ENCODE measurements around the gene UBE2O.

DNA sequence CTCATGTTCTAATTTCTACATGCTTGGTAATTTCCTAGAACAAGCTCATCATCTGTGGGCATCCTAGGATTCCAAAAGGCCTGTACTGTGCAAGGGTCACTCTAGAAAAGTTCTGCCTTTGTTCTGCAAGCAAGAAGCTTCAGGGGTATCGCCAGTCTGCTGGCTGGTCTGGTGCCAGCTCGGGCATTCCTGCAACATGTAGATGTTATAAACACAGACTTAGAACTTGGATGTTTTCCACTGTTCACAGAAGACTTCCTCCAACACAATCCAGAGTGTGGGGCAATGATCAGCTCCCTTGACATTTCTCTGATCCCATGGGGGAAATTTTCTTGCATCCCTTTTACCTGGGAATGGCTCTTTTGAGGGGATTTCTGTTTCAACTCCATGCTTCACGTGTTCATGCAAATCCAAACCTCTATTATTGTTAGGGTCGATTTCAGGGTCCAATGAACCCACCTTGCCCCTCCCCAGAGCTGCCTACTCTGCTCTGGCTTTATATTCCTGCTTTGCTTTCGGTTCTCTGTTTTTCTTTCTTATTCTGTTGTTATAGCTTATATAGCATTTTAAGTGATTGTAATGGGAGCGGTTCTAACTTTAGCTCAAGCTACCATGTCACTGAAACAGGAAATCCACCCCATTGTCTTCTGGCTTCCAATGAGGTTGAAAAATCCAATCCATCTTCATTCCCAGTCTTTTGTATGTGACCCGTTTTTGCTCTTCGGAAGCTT lies 25.3 kb downstream of the UBE2O start:
- no peak for TF ChIP-seq CTCF (IDR thresholded peaks at IDR 0.05; ENCODE audit: extremely low read depth in 1 of 2, insufficient read depth in 1 of 2, low read depth in 1 of 2, low read length in 2 of 2)
- TF ChIP-seq POLR2A (IDR thresholded peaks at IDR 0.05; ENCODE audit: low read depth, low read length) = no peak
- TF ChIP-seq GATA2 (IDR thresholded peaks at IDR 0.05; ENCODE audit: insufficient read depth, insufficient read length, low read depth, low read length) = no peak
- TF ChIP-seq POLR2AphosphoS5 (IDR thresholded peaks at IDR 0.05; ENCODE audit: insufficient read depth, low read depth, low read length) = no peak
